Panc1 (cell line): ENCODE data around the gene ASAP2. TPM values are rescaled to one million over a fixed set of nuclear protein-coding genes. Genes with fewer than 3 reads are reported as not detected.

Experiments
- ATAC-seq: fragments of 200-7000 bp; cut with Tn5 transposase; 2 replicates; pipeline ENCODE4 v1.9.1; 2020; ENCODE audit warnings: mild to moderate bottlenecking, moderate library complexity
- BruUV-seq: library from RNA; stranded (reverse); fragments of 400-500 nt; replicated peaks from 2 replicates; lab custom pipeline; 2021; lab: Mats Ljungman, UMichigan
- CTCF ChIA-PET: fragments of 300-600 bp; sonication (Branson Sonifier 250); formaldehyde crosslinking; loops from one replicate; lab custom pipeline; 2022; ENCODE audit warnings: antibody characterized with exemption; lab: Charles Lee
- POLR2A ChIA-PET: fragments of 300-600 bp; sonication (Branson Sonifier 250); formaldehyde crosslinking; loops from one replicate; lab custom pipeline; 2022; ENCODE audit warnings: antibody characterized with exemption; lab: Charles Lee
- DNase-seq: peaks from one replicate; pipeline ENCODE4 v3.0.0-alpha.2; 2010; ENCODE audit warnings: low read depth, low spot score
- H3K27ac ChIP-seq: 2 replicates; pipeline ENCODE4 v1.5.1; 2011; ENCODE audit warnings: mild to moderate bottlenecking, low read length, inconsistent platforms
- H3K27me3 ChIP-seq: fragments of 200-500 bp; sonication (Bioruptor generic); 2 replicates; pipeline ENCODE4 v1.6.0; 2014; ENCODE audit warnings: low read length, inconsistent platforms; ENCODE audit not compliant: control insufficient read depth, insufficient read depth
- H3K36me3 ChIP-seq: fragments of 200-500 bp; sonication (Bioruptor generic); 2 replicates; pipeline ENCODE4 v1.5.1; 2014; ENCODE audit warnings: inconsistent platforms, mild to moderate bottlenecking, low read length, moderate library complexity; ENCODE audit not compliant: control insufficient read depth, insufficient read depth
- H3K4me1 ChIP-seq: 2 replicates; pipeline ENCODE4 v1.5.1; 2011; ENCODE audit warnings: inconsistent platforms, mild to moderate bottlenecking, low read length, moderate library complexity; ENCODE audit not compliant: control insufficient read depth, insufficient read depth
- H3K4me3 ChIP-seq, 2 experiments: 2 replicates each; pipeline ENCODE4 v1.5.1; 2011 to 2012; ENCODE audit warnings: low read depth in 2 of 2, low read length in 2 of 2, mild to moderate bottlenecking in 2 of 2, inconsistent platforms in 1 of 2, moderate library complexity in 1 of 2
- H3K9me3 ChIP-seq: fragments of 200-500 bp; sonication (Bioruptor generic); 2 replicates; pipeline ENCODE4 v1.5.1; 2014; ENCODE audit warnings: low read depth, mild to moderate bottlenecking, inconsistent platforms, low read length, moderate library complexity; ENCODE audit not compliant: control insufficient read depth, insufficient read depth
- CTCF ChIP-seq: fragments of 450-650 bp; IDR thresholded peaks from 2 replicates; pipeline ENCODE4 v1.5.1; 2017; ENCODE audit warnings: mild to moderate bottlenecking
- POLR2AphosphoS5 ChIP-seq: IDR thresholded peaks from 2 replicates; pipeline ENCODE4 v1.6.1; 2012; ENCODE audit warnings: mild to moderate bottlenecking, low read depth, low read length, moderate library complexity
- REST ChIP-seq, 2 experiments: IDR thresholded peaks; 2 replicates each; pipeline ENCODE4 v1.6.1; 2011 to 2012; ENCODE audit warnings: low read depth in 2 of 2, control low read depth in 1 of 2, low read length in 1 of 2, mild to moderate bottlenecking in 1 of 2, moderate library complexity in 1 of 2; ENCODE audit not compliant: insufficient read depth in 1 of 2
- SIN3A ChIP-seq: IDR thresholded peaks from 2 replicates; pipeline ENCODE4 v1.6.1; 2012; ENCODE audit warnings: low read depth, mild to moderate bottlenecking, low read length, moderate library complexity, borderline replicate concordance; ENCODE audit not compliant: insufficient read depth
- TCF7L2 ChIP-seq: IDR thresholded peaks from 2 replicates; pipeline ENCODE4 v1.6.1; 2011; ENCODE audit warnings: mild to moderate bottlenecking, low read depth, low read length, inconsistent platforms
- in situ Hi-C: cut with HindIII; loops from 2 replicates; pipeline ENCODE4 v1.10.0; 2016; ENCODE audit warnings: low sequenced_read_pairs, low pct_unique_long_range_greater_than_20kb
- intact Hi-C: fragments of 100-400 bp; cut with micrococcal nuclease; formaldehyde crosslinking; loops from one replicate; pipeline ENCODE4 v1.10.0; 2022; ENCODE audit not compliant: unreplicated experiment
- total RNA-seq: library from RNA; stranded (reverse); gene quantifications from one replicate; pipeline ENCODE4 v1.2.1, GENCODE V29; 2021; ENCODE audit not compliant: unreplicated experiment

Gene ASAP2
- total RNA-seq, 1 experiment from 2014 or later = 107 TPM

GRCh38 chr2:9341337-9341887 is 134.8 kb downstream of the ASAP2 start:
- Histone ChIP-seq H3K27ac (no peak overlapping the region), H3K36me3 (peaks cover 26% of the 10 kb centered on the region), H3K27me3 (no peaks in the 10 kb centered on the region), H3K4me1 (no peaks in the 10 kb centered on the region), H3K9me3 (no peaks in the 10 kb centered on the region), H3K4me3 (no peak overlapping the region)
- no TSS peak for BruUV-seq
- ATAC-seq (no peak), DNase-seq (no peak)
- ChIA-PET CTCF (no interaction called here), POLR2A (no interaction called here)
- intact Hi-C loops (no loop called here), in situ Hi-C loops (no loop called here)
- TF ChIP-seq POLR2AphosphoS5 = 0 out of 2 replicates have a peak, but pooled peaks have one; percentile 28
- no peak for TF ChIP-seq REST (IDR thresholded peaks at IDR 0.05; ENCODE audit: insufficient read depth in 1 of 2, low read depth in 2 of 2, low read length in 1 of 2)

GRCh38 chr2:9342659-9343058 is 136.0 kb downstream of the ASAP2 start:
- ATAC-seq (no peak), DNase-seq (no peak)
- Histone ChIP-seq H3K36me3 (peaks cover 25% of the 10 kb centered on the region), H3K4me3 (no peak overlapping the region), H3K4me1 (no peaks in the 10 kb centered on the region), H3K27me3 (no peaks in the 10 kb centered on the region), H3K9me3 (no peaks in the 10 kb centered on the region), H3K27ac (no peak overlapping the region)
- ChIA-PET CTCF (no interaction called here), POLR2A (no interaction called here)
- intact Hi-C loops (no loop called here), in situ Hi-C loops (no loop called here)
- TF ChIP-seq TCF7L2 (no peak), CTCF (no peak), POLR2AphosphoS5 (no peak), SIN3A (no peak), REST (IDR thresholded peaks at IDR 0.05; ENCODE audit: insufficient read depth in 1 of 2, low read depth in 2 of 2, low read length in 1 of 2) (no peak)
- BruUV-seq = no TSS peak
